Neural cell (in vitro differentiated cells): ENCODE results near the gene ABCC8. TPM values are rescaled to one million over a fixed set of nuclear protein-coding genes. Genes with fewer than 3 reads are reported as not detected.

Experiments
- H2AFZ ChIP-seq: fragments of 200-600, 300-800 bp; sonication (generic), shearing (Covaris generic); 2 replicates; pipeline ENCODE4 v1.6.0; 2014; ENCODE audit warnings: low read depth, mild to moderate bottlenecking, antibody characterized with exemption, low read length, moderate library complexity
- H3F3A ChIP-seq: fragments of 200-600 bp; shearing (Covaris generic); 2 replicates; pipeline ENCODE4 v1.6.1; 2016; ENCODE audit warnings: mild to moderate bottlenecking, moderate library complexity, mixed read lengths, antibody characterized with exemption, low read length; ENCODE audit not compliant: insufficient read depth, poor library complexity, severe bottlenecking
- H3K27ac ChIP-seq: fragments of 200-600, 300-800 bp; sonication (generic), shearing (Covaris generic); 2 replicates; pipeline ENCODE4 v1.5.1; 2014; ENCODE audit warnings: mild to moderate bottlenecking, low read length, moderate library complexity
- H3K27me3 ChIP-seq: fragments of 300-800, 200-600 bp; sonication (generic), shearing (Covaris generic); 2 replicates; pipeline ENCODE4 v1.6.0; 2014; ENCODE audit warnings: mild to moderate bottlenecking, low read depth, low read length, moderate library complexity; ENCODE audit not compliant: insufficient read depth
- H3K36me3 ChIP-seq: fragments of 300-800, 200-600 bp; sonication (generic), shearing (Covaris generic); 2 replicates; pipeline ENCODE4 v1.5.1; 2014; ENCODE audit warnings: mild to moderate bottlenecking, antibody characterized with exemption, low read length, moderate library complexity; ENCODE audit not compliant: insufficient read depth
- H3K4me2 ChIP-seq: fragments of 300-800, 200-600 bp; sonication (generic), shearing (Covaris generic); 2 replicates; pipeline ENCODE4 v1.6.0; 2014; ENCODE audit warnings: mild to moderate bottlenecking, low read length
- H3K4me3 ChIP-seq: fragments of 300-800, 200-600 bp; sonication (generic), shearing (Covaris generic); 2 replicates; pipeline ENCODE4 v1.5.1; 2014; ENCODE audit warnings: mild to moderate bottlenecking, low read length, moderate library complexity
- H3K79me2 ChIP-seq: fragments of 200-600 bp; shearing (Covaris generic); replicated peaks from 2 replicates; pipeline ENCODE4 v1.6.0; 2014; ENCODE audit warnings: mild to moderate bottlenecking, low read length, moderate library complexity; ENCODE audit not compliant: insufficient read depth
- H3K9ac ChIP-seq: fragments of 300-800, 200-600 bp; sonication (generic), shearing (Covaris generic); 2 replicates; pipeline ENCODE4 v1.6.1; 2016; ENCODE audit warnings: mild to moderate bottlenecking, low read length, mixed read lengths
- H3K9me2 ChIP-seq: fragments of 200-600 bp; shearing (Covaris generic); 2 replicates; pipeline ENCODE4 v1.6.1; 2016; ENCODE audit warnings: mild to moderate bottlenecking, low read length, mixed read lengths; ENCODE audit not compliant: insufficient read depth
- H3K9me3 ChIP-seq: fragments of 200-600, 300-800 bp; sonication (generic), shearing (Covaris generic); 2 replicates; pipeline ENCODE4 v1.6.1; 2016; ENCODE audit warnings: mild to moderate bottlenecking, mixed run types, low read length, moderate library complexity, mixed read lengths
- H4K20me1 ChIP-seq: fragments of 200-600 bp; shearing (Covaris generic); 2 replicates; pipeline ENCODE4 v1.6.1; 2016; ENCODE audit warnings: mild to moderate bottlenecking, mixed run types; ENCODE audit not compliant: insufficient read depth
- EP300 ChIP-seq: fragments of 450-650 bp; conservative IDR thresholded peaks from 2 replicates; pipeline ENCODE4 v1.6.1; 2014; ENCODE audit warnings: antibody characterized with exemption, mild to moderate bottlenecking, moderate library complexity; ENCODE audit not compliant: poor library complexity, severe bottlenecking
- EZH2 ChIP-seq: fragments of 200-600, 300-800 bp; shearing (Covaris generic), sonication (generic); IDR thresholded peaks from 2 replicates; pipeline ENCODE4 v1.6.1; 2014; ENCODE audit warnings: antibody characterized with exemption, low read length, borderline replicate concordance, mild to moderate bottlenecking; ENCODE audit not compliant: insufficient read depth, poor library complexity, severe bottlenecking
- POLR2AphosphoS5 ChIP-seq: IDR thresholded peaks from 2 replicates; pipeline ENCODE4 v1.6.1; 2012
- RAD21 ChIP-seq: fragments of 450-650 bp; conservative IDR thresholded peaks from 2 replicates; pipeline ENCODE4 v1.6.1; 2014; ENCODE audit warnings: antibody characterized with exemption, mild to moderate bottlenecking, moderate library complexity
- SMC3 ChIP-seq: fragments of 450-650 bp; conservative IDR thresholded peaks from 2 replicates; pipeline ENCODE4 v1.6.1; 2014; ENCODE audit warnings: antibody characterized with exemption, mild to moderate bottlenecking, moderate library complexity; ENCODE audit not compliant: poor library complexity
- TAF1 ChIP-seq: IDR thresholded peaks from 2 replicates; pipeline ENCODE4 v1.6.1; 2012; ENCODE audit warnings: low read depth
- polyA plus RNA-seq: library from polyadenylated mRNA; depleted of rRNA; stranded (reverse); fragments of >200 nt; gene quantifications from 2 replicates; pipeline ENCODE4 v1.2.3, GENCODE V29; 2014
- TF ChIP-seq, protein P1 (sequence below): fragments of 450-650 bp; IDR thresholded peaks from 2 replicates; pipeline ENCODE4 v1.5.1; 2014; ENCODE audit warnings: antibody characterized with exemption, mild to moderate bottlenecking, moderate library complexity; ENCODE audit not compliant: poor library complexity, severe bottlenecking
- TF ChIP-seq, protein P2 (sequence below): IDR thresholded peaks from 2 replicates; pipeline ENCODE4 v1.6.1; 2012; ENCODE audit warnings: borderline replicate concordance

Gene ABCC8
- polyA plus RNA-seq, 1 donor from 2014 or later = 13.2 TPM

GRCh38 chr11:17371614-17372013 is 105.0 kb downstream of the ABCC8 start:
- Histone ChIP-seq H3K4me3 (no peak overlapping the region), H4K20me1 (no peaks in the 10 kb centered on the region), H3K9ac (no peak overlapping the region), H3K9me2 (no peaks in the 10 kb centered on the region), H3K9me3 (peaks cover 43% of the 10 kb centered on the region), H3K4me2 (no peak overlapping the region), H3K27me3 (no peaks in the 10 kb centered on the region), H2AFZ (no peak overlapping the region), H3K36me3 (peaks cover 11% of the 10 kb centered on the region), H3K27ac (no peak overlapping the region), H3F3A (no peaks in the 10 kb centered on the region), H3K79me2 (no peaks in the 10 kb centered on the region)
- TF ChIP-seq RAD21 (no peak), POLR2AphosphoS5 (no peak), EP300 (no peak), SMC3 (no peak)
- TF ChIP-seq, protein P1, sequence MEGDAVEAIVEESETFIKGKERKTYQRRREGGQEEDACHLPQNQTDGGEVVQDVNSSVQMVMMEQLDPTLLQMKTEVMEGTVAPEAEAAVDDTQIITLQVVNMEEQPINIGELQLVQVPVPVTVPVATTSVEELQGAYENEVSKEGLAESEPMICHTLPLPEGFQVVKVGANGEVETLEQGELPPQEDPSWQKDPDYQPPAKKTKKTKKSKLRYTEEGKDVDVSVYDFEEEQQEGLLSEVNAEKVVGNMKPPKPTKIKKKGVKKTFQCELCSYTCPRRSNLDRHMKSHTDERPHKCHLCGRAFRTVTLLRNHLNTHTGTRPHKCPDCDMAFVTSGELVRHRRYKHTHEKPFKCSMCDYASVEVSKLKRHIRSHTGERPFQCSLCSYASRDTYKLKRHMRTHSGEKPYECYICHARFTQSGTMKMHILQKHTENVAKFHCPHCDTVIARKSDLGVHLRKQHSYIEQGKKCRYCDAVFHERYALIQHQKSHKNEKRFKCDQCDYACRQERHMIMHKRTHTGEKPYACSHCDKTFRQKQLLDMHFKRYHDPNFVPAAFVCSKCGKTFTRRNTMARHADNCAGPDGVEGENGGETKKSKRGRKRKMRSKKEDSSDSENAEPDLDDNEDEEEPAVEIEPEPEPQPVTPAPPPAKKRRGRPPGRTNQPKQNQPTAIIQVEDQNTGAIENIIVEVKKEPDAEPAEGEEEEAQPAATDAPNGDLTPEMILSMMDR = no peak
- TF ChIP-seq, protein P2, sequence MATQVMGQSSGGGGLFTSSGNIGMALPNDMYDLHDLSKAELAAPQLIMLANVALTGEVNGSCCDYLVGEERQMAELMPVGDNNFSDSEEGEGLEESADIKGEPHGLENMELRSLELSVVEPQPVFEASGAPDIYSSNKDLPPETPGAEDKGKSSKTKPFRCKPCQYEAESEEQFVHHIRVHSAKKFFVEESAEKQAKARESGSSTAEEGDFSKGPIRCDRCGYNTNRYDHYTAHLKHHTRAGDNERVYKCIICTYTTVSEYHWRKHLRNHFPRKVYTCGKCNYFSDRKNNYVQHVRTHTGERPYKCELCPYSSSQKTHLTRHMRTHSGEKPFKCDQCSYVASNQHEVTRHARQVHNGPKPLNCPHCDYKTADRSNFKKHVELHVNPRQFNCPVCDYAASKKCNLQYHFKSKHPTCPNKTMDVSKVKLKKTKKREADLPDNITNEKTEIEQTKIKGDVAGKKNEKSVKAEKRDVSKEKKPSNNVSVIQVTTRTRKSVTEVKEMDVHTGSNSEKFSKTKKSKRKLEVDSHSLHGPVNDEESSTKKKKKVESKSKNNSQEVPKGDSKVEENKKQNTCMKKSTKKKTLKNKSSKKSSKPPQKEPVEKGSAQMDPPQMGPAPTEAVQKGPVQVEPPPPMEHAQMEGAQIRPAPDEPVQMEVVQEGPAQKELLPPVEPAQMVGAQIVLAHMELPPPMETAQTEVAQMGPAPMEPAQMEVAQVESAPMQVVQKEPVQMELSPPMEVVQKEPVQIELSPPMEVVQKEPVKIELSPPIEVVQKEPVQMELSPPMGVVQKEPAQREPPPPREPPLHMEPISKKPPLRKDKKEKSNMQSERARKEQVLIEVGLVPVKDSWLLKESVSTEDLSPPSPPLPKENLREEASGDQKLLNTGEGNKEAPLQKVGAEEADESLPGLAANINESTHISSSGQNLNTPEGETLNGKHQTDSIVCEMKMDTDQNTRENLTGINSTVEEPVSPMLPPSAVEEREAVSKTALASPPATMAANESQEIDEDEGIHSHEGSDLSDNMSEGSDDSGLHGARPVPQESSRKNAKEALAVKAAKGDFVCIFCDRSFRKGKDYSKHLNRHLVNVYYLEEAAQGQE = no peak

DNA sequence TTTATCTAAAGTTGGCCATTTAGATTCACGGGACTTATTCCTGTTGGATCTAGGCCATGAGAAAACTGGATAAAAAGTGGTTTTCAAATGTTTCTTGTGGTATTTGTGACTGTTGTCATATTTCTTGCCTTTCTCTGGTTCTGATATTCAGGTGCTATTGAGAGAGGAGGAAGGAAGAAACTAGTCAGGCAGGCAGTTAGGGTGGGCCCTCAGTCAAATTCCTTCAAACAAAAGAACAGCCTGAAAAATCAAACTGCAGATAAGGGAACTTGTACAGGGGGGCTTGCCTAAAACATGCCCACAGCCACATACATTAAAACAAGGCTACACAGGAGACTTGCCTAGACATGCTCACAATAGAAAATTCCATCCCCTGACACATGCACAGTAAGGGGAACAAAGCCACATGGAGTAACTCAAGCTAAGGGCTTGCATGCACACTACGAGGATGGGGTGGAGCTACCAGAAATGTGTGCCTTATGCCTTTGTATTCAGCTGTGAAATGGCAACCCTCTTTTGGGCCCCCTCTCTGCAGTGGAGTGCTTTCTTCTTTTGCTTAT is 106.9 kb downstream of the ABCC8 start:
- Histone ChIP-seq H2AFZ (no peak overlapping the region), H3K27me3 (no peaks in the 10 kb centered on the region), H3K27ac (no peak overlapping the region), H3K4me3 (no peak overlapping the region), H4K20me1 (no peaks in the 10 kb centered on the region), H3K4me2 (no peak overlapping the region), H3K9me2 (no peaks in the 10 kb centered on the region), H3K79me2 (no peaks in the 10 kb centered on the region), H3F3A (no peaks in the 10 kb centered on the region), H3K9ac (no peak overlapping the region), H3K36me3 (peaks cover 11% of the 10 kb centered on the region), H3K9me3 (peaks cover 43% of the 10 kb centered on the region)
- TF ChIP-seq EP300 (no peak), EZH2 (no peak), TAF1 (no peak)
- TF ChIP-seq, protein P2 = no peak
